ENCODE measurements around the gene PCP4.
"Not testable (repeated sequence)": the region's sequence is repeated elsewhere in the genome, so short reads cannot be mapped to it uniquely, and the experiment has no call there.

PCP4 gene

DNA sequence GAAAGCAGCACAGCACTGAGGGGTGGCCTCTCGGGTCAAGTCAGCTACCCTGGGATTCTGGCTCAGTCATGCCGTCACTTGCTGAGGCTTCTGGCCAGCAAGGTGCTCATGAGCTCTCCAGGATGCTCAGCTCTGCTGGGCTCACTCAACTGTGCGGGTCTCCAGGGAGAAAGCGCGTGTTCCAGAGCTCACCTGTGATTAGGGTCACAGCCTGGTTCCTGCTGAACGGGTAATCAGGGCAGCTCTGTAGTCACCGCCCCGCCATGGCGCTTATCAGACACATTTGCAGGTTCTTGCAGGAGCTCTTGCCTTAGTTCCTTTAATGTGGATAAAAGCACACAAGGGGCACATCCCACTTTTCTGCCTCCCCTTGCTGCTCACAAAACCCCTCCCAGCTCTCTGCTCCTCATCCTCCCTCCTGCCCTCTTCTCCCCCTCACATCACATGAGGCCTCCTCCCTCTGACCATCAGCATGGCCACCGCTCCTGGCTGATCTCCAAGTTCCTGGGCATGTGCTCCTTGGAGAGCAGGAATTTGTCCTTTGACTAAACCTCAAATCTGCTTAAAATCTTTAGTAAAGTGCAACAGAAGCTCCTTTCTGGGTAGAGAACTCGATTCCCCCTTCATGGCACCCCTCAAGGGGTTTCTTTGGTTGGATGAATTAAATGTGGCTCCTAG lies 2.0 kb downstream of the PCP4 start:
- DNase-seq, result no peak

DNA sequence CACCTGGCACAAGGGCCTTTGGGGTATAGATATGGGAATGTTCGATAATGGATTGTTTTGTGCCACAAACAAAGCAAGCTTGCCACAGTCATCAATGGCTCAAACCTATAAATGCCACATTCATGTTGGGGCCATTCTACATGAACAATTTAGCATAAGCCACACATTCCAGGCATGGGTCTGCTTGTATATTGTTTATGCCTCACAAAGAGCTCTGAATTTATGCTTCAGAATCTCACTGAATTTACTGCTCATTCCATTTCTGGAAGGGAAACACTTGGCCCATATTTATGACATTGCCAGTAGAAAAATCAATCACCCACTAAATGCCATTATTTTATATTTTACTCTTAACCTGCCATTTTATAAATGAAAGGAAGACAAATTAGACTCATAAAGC lies 6.4 kb downstream of the PCP4 start:
- DNase-seq, result no peak

DNA sequence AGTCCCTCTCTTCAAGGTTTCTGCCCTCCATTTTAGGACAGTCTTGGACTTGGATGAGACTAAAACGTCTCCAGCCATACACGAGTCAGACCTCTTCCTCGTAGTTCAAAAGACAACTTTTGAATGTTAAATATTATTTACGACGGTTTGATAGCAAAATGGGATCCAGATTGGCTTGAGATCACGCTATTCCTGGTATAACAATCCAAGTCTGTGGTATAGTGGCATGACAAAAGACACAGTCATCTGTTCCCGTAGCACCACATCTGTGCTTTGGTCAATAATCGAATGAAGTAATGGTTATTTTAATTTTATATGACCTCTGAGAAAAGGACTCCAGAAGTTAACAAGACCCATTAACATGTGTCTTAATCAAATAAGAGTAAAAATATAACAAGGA lies 7.0 kb downstream of the PCP4 start:
- no peak for DNase-seq

DNA sequence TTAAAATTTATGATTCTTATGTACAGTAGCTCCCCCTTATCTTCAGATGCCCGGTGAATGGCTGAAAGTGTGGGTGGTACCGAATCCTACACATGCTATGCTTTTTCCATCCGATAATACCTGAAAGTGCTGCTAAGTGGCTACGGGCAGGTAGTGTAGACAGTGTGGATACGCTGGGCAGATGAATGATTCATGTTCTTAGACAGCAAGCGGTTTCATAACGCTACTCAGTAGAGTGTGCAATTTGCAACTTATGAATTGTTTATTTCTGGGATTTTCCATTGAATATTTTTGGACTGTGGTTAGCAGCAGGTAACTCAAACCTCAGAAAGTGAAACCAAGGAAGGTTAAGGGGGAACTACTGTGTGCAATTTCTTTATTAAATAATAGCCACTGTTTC lies 7.5 kb downstream of the PCP4 start:
- DNase-seq, result no peak

DNA sequence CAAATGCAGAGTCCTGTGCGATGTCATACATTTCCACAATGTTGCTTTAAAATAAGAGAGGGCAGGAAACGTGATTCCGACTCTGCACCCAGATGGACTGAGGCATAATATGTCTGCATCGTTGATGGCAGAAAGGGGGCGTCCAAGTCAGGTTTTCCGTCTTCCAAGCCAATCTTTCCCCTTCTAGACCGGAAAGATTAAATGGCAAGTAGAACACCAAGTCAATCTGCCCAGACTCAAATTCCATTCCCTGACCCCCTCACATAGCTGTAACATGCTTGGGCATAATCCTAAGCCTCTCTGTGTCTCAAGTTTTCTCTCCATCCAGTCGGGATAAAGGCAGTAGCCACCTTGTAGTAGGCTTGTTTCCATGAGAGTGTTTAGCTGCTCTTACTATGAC lies 14.4 kb downstream of the PCP4 start:
- DNase-seq, result no peak

DNA sequence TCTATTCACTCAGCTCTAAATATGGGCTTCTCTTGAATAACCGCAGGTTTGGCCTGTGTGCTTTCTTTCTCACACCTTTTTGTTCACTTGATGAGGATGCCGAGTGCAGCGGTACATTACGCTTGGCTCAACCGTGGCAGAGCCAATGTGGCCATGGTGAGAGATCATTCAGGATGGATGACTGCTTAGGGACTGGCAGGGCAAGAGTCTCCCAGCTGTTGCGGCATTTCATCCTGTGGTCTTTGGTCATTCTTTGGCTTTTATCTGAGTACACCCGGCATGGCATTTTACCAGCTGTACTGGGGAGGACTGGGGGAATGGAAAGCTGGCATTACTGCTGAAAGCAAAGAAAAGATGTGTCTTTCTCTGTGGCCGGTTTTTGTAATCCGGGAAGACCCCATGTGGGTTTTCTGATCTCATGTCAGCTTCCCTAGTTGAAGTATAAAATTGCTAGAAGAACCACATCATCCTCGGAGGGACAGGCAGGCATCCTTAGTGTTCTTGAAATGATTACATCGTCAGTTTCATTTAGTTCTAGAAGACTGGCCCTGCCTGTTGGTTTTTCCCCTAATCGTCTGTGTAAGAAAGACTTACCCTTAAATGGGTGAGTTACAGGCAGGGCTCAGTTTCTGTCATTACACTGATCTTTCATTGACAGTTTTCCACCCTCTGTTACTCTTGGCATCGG lies 15.1 kb downstream of the PCP4 start:
- no peak for DNase-seq

DNA sequence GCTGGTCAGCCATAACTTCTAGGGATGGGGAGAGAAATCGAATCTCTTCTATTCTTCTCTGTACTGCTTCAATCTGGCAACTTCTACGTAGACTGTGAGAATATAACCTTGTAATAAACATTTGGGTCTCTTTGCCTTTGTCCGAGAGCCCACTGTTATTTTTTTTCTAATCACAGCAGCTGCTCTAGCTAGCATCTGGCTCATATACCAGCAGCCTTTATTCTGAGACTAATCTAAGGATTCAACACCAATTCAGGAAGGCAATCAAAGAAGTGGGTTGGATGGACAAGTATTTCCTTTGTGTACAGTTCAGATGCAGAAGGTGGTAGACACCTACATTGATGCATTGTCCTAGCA lies 15.6 kb downstream of the PCP4 start:
- DNase-seq, result no peak

DNA sequence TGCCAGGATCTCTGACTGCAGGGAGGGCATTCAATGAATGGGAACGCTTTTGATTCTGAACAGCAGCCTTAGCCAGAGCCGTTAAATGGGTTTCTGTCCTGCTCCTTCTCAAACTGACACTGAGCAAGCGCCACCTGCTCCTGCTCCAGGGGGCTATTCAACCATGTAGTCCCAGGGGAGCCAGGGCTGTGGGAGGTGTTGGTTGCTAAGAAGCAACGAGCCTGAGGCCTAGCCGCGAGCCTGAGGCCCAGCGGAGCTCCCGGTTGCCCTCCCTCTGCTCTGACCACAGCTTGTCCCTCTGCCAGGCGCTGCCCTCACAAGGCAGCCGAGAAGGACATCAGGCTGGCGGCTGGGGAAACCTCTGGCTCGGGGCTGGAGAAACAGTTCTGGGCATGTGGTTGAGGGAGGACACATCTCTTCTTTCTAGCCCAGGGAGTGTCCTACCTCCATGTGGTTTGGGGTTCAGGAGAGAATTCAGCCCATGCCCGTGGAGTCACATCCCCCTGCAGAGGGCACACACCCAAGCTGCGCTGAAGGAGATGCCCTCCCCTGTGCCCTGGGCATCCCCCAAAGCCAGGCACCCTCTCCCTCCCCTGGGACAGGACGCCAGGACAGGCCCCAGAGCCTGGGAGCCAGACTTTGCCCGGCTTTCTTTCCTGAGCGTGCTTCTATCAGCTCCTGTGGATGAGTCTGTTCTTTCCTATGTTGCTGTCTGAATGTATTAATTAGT lies 18.0 kb downstream of the PCP4 start:
- DNase-seq, result no peak

DNA sequence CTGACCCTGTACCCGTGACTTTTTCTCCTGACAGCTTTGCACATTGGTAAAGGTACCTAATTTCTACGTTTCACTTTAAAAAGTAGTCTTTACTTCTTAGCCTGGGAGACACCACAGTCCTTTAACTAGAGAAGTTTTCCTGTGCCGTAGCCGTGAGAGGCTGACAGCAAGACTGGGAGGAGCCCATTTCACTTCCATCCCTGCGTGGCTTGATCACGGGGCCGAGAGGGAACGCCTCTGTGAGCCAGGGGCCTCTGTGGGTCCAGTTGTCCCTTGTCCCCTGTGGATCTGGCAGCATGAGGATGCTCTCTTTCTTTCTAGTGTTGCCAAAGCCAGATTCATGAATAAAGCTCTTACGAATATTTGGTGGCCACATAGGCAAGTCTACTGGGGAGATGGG lies 21.6 kb downstream of the PCP4 start:
- no peak for DNase-seq

DNA sequence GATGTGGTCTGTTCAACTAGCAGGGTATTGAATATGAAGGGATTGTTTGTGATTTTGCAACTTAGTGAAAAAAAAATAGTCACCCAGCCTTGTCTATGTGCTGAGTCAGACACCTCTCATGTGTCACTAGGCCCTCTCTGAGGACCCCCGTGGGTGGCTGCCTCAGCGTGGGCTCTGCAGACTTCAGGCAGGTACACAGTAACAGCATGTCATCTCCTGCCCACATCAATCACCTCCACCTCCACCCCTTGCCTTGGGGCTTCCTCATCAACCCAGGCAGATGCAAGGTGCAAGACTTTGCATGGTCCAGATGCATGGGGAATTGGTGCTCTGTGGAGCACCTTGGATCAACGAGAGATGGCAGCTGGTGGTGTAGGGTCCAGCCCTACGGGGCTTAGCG lies 23.9 kb downstream of the PCP4 start:
- DNase-seq, result no peak

DNA sequence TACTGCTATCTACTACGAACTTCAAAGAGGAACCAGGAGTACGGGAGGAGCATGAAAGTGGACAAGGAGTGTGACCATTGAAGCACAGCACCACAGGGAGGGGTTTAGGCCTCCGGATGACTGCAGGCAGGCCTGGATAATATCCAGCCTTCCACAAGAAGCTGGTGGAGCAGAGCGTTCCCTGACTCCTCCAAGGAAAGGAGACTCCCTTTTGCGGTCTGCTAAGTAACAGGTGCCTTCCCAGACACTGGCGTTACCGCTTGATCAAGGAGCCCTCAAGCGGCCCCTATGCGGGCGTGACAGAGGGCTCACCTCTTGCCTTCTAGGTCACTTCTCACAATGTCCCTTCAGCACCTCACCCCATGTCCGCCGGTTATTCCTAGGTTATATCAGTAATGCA lies 24.6 kb downstream of the PCP4 start:
- not testable (repeated sequence) for DNase-seq

DNA sequence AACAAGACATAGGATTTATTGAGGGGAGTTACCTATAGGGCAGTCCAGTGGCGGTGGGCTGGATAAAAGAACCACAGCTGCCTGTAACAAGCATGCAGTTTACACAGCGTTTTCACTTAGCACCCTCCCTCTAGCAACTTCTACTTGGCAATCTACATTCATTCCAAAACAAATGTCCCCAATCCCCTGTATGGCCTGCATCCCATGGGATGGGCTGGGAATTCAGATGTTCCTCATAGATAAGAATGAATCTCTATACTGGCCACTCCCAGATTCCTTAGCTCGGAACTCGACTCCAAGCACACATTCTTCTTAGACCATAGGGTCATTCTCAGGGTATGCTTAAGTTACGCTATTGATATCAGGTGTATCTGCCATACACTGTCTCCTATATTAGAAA lies 33.3 kb downstream of the PCP4 start:
- no peak for DNase-seq

DNA sequence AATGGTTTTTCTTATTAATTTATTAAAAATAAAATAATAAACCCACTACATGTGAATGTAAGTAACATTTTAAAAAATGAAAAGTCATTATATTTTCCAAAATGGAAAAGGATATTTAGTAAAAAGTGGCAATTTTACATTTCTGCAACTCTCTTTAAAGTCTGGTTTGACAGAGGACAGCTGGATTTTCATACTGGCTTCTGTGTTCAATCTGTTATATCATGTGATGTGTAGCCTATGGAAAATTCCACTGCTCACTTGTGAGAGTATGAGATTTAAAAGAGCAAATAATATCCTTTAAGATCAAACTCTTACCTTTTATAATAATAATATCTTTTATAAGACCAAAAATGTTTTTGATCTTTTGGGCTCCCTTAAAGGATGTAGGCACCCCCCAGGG lies 33.7 kb downstream of the PCP4 start:
- no peak for DNase-seq

DNA sequence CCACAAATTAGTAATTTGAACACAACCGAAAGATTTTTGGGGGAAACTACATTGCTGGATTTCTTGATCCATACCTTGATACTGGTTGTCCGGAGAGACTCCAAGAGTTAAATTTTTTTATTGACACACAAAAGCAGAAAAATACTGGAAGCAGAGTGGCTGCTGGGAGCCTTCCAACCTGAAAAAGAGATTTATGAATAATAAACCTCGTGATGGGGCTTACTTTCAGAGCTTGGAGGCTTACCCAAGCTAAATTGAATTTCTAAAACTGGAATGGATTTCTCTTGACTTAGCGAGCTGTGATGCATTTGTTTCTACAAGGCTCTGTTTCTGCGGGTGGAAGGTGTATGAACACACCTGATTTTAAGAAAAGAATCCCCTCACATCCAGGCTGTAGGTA lies 35.7 kb downstream of the PCP4 start:
- DNase-seq, result no peak

DNA sequence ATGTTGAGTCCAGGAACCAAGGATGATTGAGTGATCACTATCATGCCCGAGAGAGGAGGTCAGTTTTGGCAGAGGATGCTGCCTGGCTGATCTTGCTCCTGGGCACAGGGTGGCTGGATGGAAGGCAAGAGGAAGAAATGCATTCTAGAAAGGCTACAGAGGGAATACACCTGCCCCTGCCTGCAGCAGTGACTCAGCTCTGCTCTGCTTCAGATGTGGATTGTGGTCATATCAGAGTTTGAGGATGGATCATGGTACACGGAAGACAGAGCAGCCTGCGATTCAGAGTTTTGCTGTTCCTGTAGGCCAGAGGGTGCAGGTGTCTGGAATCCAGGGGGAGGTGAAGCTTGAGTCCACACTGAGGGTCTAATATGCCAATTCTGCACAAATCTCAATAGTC lies 37.2 kb downstream of the PCP4 start:
- DNase-seq, result no peak

DNA sequence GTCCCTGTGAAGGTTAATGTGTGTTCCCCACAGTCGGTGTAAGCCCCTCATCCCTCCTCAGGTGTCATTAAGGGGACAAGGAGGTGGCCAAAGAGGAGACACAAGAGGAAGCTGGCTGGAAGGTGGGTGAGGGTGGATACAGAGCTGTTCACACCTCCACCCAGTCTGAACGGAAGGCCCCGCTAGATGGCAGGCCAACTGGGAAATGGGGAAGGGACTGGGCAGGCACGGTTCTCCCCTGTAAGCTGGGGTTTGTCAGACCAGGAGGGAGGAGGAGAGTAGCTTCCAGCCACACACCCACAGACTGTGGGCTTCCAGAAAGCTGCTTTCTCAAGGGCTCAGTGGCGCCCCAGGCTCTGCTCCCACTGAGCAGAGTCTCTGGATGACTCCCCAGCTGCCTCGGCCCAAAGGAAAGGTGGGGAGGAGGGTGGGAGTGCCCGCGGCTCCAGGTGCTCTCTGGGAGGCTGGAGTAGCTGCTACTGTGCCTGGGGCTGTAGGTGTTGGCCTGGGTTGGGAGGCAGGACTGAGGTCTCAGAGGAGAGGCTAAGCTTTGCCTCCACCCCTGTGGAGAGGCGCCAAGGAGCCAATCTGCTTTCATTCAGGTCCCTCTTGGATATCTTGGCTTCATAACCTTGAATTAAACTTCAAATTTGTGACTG lies 41.2 kb downstream of the PCP4 start:
- no peak for DNase-seq

DNA sequence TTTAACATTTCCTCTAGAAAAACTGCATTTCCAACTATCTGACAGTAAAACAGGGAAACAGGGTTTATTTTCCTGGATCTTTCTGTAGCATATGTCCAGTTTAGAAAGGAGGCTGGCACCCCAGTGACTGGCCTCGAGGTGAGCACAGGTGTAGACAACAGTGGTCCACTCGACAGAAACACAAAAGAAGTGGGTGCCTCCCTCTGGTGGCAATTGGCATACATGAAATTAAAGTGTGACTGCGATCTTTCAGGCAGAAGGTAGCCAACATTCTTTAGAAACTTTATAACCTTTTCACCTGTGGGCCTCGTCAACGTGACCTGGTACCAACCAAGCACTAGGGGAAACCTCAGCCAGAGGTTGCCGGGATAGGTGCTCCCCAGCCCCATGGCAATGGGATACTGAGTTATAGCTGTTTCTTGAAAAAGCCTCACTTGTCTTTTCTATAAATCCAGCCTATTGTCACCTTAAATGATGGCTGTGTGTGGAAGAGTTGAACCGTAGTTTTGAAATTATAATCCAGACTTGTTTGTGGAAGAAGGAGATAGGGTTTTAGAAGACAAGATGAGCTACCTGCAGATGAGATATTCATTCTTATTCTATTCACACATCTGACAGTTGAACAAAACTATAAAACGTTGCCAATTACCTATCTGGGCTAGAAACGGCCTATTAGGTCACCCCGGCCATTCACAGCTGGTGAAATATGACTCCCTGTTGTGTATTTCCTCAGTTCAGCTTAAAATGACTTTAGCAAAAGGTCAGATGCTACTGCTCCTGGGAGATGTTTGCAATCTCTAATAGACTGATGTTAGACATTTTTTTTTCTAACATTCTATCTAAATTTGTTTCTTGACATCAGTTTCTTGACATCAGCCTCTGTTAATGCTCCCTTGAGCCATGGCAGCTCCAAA lies 44.3 kb downstream of the PCP4 start:
- peak; percentile 64 for DNase-seq

DNA sequence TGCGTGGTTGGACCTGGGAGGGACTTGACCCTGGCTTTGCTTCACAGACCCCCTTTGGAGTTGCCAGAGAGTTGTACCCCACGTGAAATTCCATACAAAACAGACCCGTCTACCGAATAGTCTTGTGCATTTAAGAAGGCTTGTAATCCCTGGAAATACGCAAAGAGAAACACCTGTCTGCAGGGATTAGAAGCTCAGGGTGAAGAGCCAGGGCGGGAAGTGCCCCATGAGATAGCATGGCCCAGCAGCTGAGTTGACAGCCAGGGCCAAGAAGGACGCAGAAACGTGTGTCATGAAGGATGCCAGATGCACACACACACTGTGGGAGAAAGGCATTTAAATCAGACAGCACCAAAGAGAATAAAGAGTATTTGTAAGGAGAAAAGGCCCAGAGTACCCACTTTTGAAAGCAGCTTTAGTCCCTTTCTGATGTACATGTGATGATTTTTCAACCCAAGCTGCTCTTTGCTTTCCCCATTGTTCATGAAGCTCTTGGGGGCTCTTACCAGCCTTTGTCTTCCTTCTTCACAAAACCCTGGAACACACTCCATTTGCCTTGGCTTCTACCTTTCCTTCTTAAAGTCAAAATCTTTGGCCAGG lies 46.6 kb downstream of the PCP4 start:
- DNase-seq, result no peak

DNA sequence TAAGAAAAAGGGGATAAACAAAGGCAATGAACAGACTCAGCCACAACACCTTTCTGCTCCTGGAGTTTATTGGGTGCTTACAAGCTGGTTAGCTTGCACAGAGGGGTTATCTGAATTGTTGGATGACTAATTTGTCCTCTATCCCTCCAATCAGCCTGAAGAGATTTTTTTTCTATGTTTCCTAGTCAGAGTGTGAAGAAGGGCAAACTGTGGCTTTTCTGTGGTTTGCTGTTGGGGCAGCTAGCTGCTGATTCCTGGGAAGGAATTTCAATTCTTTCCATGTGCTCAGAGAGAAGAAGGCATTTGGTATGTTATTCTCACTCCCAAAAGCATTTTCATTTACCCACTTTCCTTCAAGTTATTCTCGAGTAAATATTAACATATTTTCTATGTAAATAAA lies 48.6 kb downstream of the PCP4 start:
- no peak for DNase-seq

DNA sequence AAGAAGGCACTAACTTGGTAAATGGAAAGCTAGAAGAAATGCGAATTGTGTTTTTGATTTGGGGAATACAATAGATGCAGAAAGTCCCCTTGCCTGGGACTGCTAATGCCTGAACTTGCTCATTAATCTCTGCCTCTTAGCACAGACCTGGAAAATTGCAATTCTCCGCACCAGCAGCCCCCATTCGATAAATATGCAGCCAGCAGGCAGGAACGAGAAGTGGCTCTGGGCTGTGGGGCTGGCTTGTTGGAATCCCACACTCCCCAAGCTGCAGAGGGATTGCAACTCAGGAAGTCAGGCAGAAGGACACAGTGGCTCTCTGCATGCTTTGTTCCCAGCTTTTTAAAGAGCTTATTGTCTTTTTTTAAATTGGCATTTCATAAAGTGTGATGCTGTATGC lies 51.3 kb downstream of the PCP4 start:
- no peak for DNase-seq

DNA sequence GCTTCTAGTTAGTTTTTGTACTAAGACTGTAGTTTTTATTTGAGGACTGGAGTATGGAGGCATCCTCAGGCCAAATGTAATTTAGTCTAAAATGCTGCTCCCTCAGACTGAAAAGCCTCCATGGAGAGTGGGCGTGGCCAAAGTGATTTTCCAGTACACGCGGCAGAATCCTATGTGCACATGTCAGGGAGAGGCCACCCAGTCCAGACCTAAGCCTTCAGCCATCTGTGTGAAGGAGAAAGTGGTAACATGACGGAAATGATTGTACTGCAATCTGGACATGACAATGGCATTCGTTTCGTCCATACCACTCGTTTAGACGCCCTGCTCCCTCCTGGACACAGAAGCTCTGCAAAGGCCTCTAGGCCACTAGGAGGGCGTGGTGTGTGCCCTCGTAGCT lies 56.2 kb downstream of the PCP4 start:
- DNase-seq, result no peak

DNA sequence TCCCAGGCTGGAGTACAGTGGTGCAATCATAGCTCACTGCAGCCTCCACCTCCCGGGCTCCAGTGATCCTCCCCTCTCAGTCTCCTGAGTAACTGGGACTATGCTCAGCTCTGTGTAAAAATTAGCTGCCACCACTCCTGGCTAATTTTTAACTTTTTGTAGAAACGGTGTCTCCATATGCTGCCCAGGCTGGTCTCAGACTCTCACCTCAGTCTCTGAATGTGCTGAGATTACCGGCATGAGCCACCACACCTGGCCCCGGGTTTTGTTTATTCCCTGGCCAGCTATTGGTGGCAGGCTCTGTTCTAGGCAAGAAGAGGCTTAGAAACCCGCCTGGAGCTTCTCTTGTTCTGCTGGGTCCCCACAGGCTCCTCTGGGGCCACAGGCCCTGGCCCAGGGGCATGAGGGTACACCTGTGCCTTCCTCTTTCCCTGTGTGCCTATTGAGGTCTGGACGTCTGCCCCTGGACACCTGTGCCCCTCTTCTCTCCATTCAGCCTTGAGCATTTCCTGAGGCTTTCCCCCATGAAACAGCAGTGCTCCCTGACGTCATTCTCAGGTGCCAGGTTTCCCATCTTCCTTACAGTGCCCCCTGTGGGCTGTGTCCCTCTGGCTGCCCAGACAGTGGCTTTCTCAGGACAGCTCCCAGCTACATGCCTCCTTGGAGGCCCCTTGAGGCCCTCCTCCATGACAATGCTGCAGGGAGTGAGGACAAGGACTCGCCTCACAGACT lies 57.5 kb downstream of the PCP4 start:
- DNase-seq, result no peak
